Panc1 (cell line): ENCODE results near the gene ANKRD33B. TPM values are rescaled to one million over a fixed set of nuclear protein-coding genes. Genes with fewer than 3 reads are reported as not detected.

ENCODE experiments used
- ATAC-seq: fragments of 200-7000 bp; cut with Tn5 transposase; 2 replicates; pipeline ENCODE4 v1.9.1; 2020; ENCODE audit warnings: mild to moderate bottlenecking, moderate library complexity
- BruUV-seq: library from RNA; stranded (reverse); fragments of 400-500 nt; replicated peaks from 2 replicates; lab custom pipeline; 2021; lab: Mats Ljungman, UMichigan
- CTCF ChIA-PET: fragments of 300-600 bp; sonication (Branson Sonifier 250); formaldehyde crosslinking; loops from one replicate; lab custom pipeline; 2022; ENCODE audit warnings: antibody characterized with exemption; lab: Charles Lee
- POLR2A ChIA-PET: fragments of 300-600 bp; sonication (Branson Sonifier 250); formaldehyde crosslinking; loops from one replicate; lab custom pipeline; 2022; ENCODE audit warnings: antibody characterized with exemption; lab: Charles Lee
- DNase-seq: peaks from one replicate; pipeline ENCODE4 v3.0.0-alpha.2; 2010; ENCODE audit warnings: low read depth, low spot score
- H3K27ac ChIP-seq: 2 replicates; pipeline ENCODE4 v1.5.1; 2011; ENCODE audit warnings: mild to moderate bottlenecking, low read length, inconsistent platforms
- H3K27me3 ChIP-seq: fragments of 200-500 bp; sonication (Bioruptor generic); 2 replicates; pipeline ENCODE4 v1.6.0; 2014; ENCODE audit warnings: low read length, inconsistent platforms; ENCODE audit not compliant: control insufficient read depth, insufficient read depth
- H3K36me3 ChIP-seq: fragments of 200-500 bp; sonication (Bioruptor generic); 2 replicates; pipeline ENCODE4 v1.5.1; 2014; ENCODE audit warnings: inconsistent platforms, mild to moderate bottlenecking, low read length, moderate library complexity; ENCODE audit not compliant: control insufficient read depth, insufficient read depth
- H3K4me1 ChIP-seq: 2 replicates; pipeline ENCODE4 v1.5.1; 2011; ENCODE audit warnings: inconsistent platforms, mild to moderate bottlenecking, low read length, moderate library complexity; ENCODE audit not compliant: control insufficient read depth, insufficient read depth
- H3K4me3 ChIP-seq, 2 experiments: 2 replicates each; pipeline ENCODE4 v1.5.1; 2011 to 2012; ENCODE audit warnings: low read depth in 2 of 2, low read length in 2 of 2, mild to moderate bottlenecking in 2 of 2, inconsistent platforms in 1 of 2, moderate library complexity in 1 of 2
- H3K9me3 ChIP-seq: fragments of 200-500 bp; sonication (Bioruptor generic); 2 replicates; pipeline ENCODE4 v1.5.1; 2014; ENCODE audit warnings: low read depth, mild to moderate bottlenecking, inconsistent platforms, low read length, moderate library complexity; ENCODE audit not compliant: control insufficient read depth, insufficient read depth
- POLR2AphosphoS5 ChIP-seq: IDR thresholded peaks from 2 replicates; pipeline ENCODE4 v1.6.1; 2012; ENCODE audit warnings: mild to moderate bottlenecking, low read depth, low read length, moderate library complexity
- SIN3A ChIP-seq: IDR thresholded peaks from 2 replicates; pipeline ENCODE4 v1.6.1; 2012; ENCODE audit warnings: low read depth, mild to moderate bottlenecking, low read length, moderate library complexity, borderline replicate concordance; ENCODE audit not compliant: insufficient read depth
- TCF7L2 ChIP-seq: IDR thresholded peaks from 2 replicates; pipeline ENCODE4 v1.6.1; 2011; ENCODE audit warnings: mild to moderate bottlenecking, low read depth, low read length, inconsistent platforms
- in situ Hi-C: cut with HindIII; loops from 2 replicates; pipeline ENCODE4 v1.10.0; 2016; ENCODE audit warnings: low sequenced_read_pairs, low pct_unique_long_range_greater_than_20kb
- intact Hi-C: fragments of 100-400 bp; cut with micrococcal nuclease; formaldehyde crosslinking; loops from one replicate; pipeline ENCODE4 v1.10.0; 2022; ENCODE audit not compliant: unreplicated experiment
- total RNA-seq: library from RNA; stranded (reverse); gene quantifications from one replicate; pipeline ENCODE4 v1.2.1, GENCODE V29; 2021; ENCODE audit not compliant: unreplicated experiment
- TF ChIP-seq, protein P1 (sequence below), 2 experiments: IDR thresholded peaks; 2 replicates each; pipeline ENCODE4 v1.6.1; 2011 to 2012; ENCODE audit warnings: low read depth in 2 of 2, control low read depth in 1 of 2, low read length in 1 of 2, mild to moderate bottlenecking in 1 of 2, moderate library complexity in 1 of 2; ENCODE audit not compliant: insufficient read depth in 1 of 2
- TF ChIP-seq, protein P2 (sequence below): fragments of 450-650 bp; IDR thresholded peaks from 2 replicates; pipeline ENCODE4 v1.5.1; 2017; ENCODE audit warnings: mild to moderate bottlenecking

Gene ANKRD33B
- total RNA-seq, 1 experiment from 2014 or later, result 19.1 TPM

DNA sequence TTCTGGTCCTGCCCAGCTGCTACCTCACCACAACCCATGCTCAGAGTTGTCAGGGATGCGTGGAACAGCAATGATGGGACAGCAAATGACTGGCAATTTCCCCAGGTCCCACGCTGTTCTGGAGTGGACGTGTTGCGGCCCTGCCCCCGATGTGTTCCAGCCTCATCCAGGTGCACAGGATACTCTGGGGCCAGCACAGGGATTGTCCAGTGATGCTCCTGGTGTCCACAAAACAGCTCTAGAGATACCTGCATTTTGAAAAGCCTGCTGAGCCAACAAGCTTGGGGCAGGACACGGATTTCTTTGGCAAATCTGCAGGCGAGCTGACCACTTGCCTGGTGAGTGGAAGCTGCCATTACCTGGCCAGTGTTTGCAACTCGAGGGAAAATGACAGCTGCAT, 88.7 kb downstream of the ANKRD33B start:
- no peak overlapping the region for H3K4me3 ChIP-seq
- ChIA-PET POLR2A (no interaction called here), CTCF (no interaction called here)
- H3K9me3 ChIP-seq, result no peaks in the 10 kb centered on the region
- ATAC-seq (no peak), DNase-seq (no peak)
- in situ Hi-C loops (no loop called here), intact Hi-C loops (no loop called here)
- H3K4me1 ChIP-seq, result no peaks in the 10 kb centered on the region
- TF ChIP-seq SIN3A, result no peak
- no peak for TF ChIP-seq TCF7L2
- TF ChIP-seq, protein P1, sequence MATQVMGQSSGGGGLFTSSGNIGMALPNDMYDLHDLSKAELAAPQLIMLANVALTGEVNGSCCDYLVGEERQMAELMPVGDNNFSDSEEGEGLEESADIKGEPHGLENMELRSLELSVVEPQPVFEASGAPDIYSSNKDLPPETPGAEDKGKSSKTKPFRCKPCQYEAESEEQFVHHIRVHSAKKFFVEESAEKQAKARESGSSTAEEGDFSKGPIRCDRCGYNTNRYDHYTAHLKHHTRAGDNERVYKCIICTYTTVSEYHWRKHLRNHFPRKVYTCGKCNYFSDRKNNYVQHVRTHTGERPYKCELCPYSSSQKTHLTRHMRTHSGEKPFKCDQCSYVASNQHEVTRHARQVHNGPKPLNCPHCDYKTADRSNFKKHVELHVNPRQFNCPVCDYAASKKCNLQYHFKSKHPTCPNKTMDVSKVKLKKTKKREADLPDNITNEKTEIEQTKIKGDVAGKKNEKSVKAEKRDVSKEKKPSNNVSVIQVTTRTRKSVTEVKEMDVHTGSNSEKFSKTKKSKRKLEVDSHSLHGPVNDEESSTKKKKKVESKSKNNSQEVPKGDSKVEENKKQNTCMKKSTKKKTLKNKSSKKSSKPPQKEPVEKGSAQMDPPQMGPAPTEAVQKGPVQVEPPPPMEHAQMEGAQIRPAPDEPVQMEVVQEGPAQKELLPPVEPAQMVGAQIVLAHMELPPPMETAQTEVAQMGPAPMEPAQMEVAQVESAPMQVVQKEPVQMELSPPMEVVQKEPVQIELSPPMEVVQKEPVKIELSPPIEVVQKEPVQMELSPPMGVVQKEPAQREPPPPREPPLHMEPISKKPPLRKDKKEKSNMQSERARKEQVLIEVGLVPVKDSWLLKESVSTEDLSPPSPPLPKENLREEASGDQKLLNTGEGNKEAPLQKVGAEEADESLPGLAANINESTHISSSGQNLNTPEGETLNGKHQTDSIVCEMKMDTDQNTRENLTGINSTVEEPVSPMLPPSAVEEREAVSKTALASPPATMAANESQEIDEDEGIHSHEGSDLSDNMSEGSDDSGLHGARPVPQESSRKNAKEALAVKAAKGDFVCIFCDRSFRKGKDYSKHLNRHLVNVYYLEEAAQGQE (IDR thresholded peaks at IDR 0.05; ENCODE audit: insufficient read depth in 1 of 2, low read depth in 2 of 2, low read length in 1 of 2), result no peak
- TF ChIP-seq, protein P2, sequence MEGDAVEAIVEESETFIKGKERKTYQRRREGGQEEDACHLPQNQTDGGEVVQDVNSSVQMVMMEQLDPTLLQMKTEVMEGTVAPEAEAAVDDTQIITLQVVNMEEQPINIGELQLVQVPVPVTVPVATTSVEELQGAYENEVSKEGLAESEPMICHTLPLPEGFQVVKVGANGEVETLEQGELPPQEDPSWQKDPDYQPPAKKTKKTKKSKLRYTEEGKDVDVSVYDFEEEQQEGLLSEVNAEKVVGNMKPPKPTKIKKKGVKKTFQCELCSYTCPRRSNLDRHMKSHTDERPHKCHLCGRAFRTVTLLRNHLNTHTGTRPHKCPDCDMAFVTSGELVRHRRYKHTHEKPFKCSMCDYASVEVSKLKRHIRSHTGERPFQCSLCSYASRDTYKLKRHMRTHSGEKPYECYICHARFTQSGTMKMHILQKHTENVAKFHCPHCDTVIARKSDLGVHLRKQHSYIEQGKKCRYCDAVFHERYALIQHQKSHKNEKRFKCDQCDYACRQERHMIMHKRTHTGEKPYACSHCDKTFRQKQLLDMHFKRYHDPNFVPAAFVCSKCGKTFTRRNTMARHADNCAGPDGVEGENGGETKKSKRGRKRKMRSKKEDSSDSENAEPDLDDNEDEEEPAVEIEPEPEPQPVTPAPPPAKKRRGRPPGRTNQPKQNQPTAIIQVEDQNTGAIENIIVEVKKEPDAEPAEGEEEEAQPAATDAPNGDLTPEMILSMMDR, result no peak
- TF ChIP-seq POLR2AphosphoS5, result no peak
- no peaks in the 10 kb centered on the region for H3K27me3 ChIP-seq
- no peaks in the 10 kb centered on the region for H3K36me3 ChIP-seq
- BruUV-seq, result no TSS peak
- no peak overlapping the region for H3K27ac ChIP-seq

DNA sequence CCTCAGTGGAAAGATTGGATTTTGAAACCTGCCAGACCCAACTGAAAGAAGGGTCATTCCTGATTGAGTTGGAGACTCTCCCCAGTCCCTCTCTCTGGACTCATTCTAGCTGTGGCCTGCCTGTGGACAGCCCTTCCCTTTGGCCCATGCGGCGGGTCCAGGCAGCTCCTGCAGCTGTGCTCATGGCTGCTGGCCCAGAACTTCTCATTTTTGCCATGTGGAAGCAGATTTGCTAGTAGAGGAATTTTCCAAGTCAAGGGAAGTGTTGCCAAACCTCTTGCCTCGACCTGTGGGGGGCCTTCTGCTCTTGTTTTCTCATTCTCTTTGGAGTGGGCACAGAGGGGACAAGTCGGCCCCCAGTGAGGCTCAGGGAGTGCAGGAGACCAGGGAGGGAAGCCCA, 89.2 kb downstream of the ANKRD33B start:
- H3K27me3 ChIP-seq, result no peaks in the 10 kb centered on the region
- CTCF ChIA-PET, result no interaction called here
- POLR2A ChIA-PET, result no interaction called here
- DNase-seq (no peak), ATAC-seq (no peak)
- intact Hi-C loops (no loop called here), in situ Hi-C loops (no loop called here)
- H3K4me1 ChIP-seq, result no peaks in the 10 kb centered on the region
- H3K27ac ChIP-seq, result no peak overlapping the region
- no peak overlapping the region for H3K4me3 ChIP-seq
- H3K9me3 ChIP-seq, result no peaks in the 10 kb centered on the region
- TF ChIP-seq POLR2AphosphoS5, result no peak
- BruUV-seq, result no TSS peak
- no peaks in the 10 kb centered on the region for H3K36me3 ChIP-seq

DNA sequence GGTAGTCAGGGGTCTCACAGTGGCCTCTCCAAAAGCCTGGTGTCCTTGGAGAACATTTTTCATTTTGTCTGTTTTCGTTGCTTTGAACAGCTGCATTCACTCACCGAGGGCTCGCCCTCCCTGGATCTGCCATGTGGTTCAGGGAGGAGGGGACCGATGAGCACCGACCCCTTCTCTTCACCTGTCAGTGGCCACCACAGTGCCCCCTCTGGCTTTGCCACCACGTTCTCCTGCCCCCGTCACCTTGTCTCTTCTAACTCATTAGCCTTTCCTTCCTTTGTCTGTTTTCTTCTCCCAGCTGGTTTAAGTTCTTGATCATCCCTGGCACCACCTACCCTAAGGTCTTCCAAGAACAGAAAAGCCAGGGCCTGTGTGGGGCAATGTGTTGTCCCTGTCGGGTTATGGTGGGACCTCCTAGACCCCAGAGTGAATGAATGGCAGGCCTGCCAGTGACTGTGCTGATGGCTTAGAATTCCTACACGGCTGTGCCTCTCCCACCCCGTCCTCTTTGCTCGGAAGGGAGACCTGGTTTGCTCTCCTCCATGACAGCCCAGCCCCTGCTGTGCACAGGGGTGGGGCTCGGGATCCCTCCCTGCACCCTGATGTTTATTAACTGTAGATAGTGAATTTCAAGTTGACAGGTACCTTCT, 90.0 kb downstream of the ANKRD33B start:
- DNase-seq, result no peak
- intact Hi-C loops, result no loop called here
- Histone ChIP-seq H3K36me3 (no peaks in the 10 kb centered on the region), H3K27ac (no peak overlapping the region), H3K27me3 (no peaks in the 10 kb centered on the region), H3K9me3 (no peaks in the 10 kb centered on the region), H3K4me1 (no peaks in the 10 kb centered on the region), H3K4me3 (no peak overlapping the region)
- no TSS peak for BruUV-seq
- ChIA-PET POLR2A (no interaction called here), CTCF (no interaction called here)
- no peak for ATAC-seq
- in situ Hi-C loops, result no loop called here
- TF ChIP-seq, protein P1 (IDR thresholded peaks at IDR 0.05; ENCODE audit: insufficient read depth in 1 of 2, low read depth in 2 of 2, low read length in 1 of 2), result no peak
- TF ChIP-seq SIN3A (no peak), POLR2AphosphoS5 (no peak), TCF7L2 (no peak)
- TF ChIP-seq, protein P2, result no peak
